Measurements from ENCODE around the gene CEP41.

DNA sequence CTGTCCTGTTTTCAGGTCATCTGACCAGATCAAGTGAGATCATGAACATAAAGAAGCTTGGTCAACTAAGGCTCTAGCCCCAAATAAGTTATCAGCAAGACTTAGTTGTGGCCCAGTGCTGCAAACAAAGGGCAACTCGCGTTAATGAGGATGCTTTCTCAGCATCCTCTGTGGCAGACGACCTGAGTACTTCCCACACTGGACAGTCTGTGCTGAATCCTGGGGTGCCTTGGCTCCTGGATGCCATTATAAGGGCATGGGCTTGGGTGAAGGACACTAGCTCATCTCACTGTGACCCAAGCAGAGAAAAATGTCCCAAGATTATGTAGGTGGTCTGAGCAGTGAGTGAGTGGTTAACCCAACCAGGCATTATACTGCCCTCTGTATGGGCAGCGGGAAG lies 82.3 kb downstream of the CEP41 start:
- TF ChIP-seq, protein P1, sequence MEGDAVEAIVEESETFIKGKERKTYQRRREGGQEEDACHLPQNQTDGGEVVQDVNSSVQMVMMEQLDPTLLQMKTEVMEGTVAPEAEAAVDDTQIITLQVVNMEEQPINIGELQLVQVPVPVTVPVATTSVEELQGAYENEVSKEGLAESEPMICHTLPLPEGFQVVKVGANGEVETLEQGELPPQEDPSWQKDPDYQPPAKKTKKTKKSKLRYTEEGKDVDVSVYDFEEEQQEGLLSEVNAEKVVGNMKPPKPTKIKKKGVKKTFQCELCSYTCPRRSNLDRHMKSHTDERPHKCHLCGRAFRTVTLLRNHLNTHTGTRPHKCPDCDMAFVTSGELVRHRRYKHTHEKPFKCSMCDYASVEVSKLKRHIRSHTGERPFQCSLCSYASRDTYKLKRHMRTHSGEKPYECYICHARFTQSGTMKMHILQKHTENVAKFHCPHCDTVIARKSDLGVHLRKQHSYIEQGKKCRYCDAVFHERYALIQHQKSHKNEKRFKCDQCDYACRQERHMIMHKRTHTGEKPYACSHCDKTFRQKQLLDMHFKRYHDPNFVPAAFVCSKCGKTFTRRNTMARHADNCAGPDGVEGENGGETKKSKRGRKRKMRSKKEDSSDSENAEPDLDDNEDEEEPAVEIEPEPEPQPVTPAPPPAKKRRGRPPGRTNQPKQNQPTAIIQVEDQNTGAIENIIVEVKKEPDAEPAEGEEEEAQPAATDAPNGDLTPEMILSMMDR (IDR thresholded peaks at IDR 0.05), result no peak
- TF ChIP-seq EP300 (IDR thresholded peaks at IDR 0.05) (no peak), POLR2A (IDR thresholded peaks at IDR 0.05) (no peak), POLR2AphosphoS5 (IDR thresholded peaks at IDR 0.05) (no peak)

All from sigmoid colon (tissue), 4 donors.